Karpas-422 (cell line): ENCODE results near the gene TYW1B. TPM values are rescaled to one million over a fixed set of nuclear protein-coding genes. Genes with fewer than 3 reads are reported as not detected.
A peak's percentile ranks its signal among the peaks of the same experiment; 100 is the strongest.
"Not testable (repeated sequence)": the region's sequence is repeated elsewhere in the genome, so short reads cannot be mapped to it uniquely, and the experiment has no call there.

Source experiments
- DNase-seq: peaks from one replicate; pipeline ENCODE4 v3.0.0-alpha.2; 2015
- H2AFZ ChIP-seq: fragments of 200-600 bp; sonication (generic); 2 replicates; pipeline ENCODE4 v1.6.1; 2014; ENCODE audit warnings: antibody characterized with exemption, low read length, mixed read lengths
- H3K27ac ChIP-seq: fragments of 200-600 bp; sonication (generic); 2 replicates; pipeline ENCODE4 v1.5.1; 2014; ENCODE audit warnings: mild to moderate bottlenecking, low read length, moderate library complexity
- H3K27me3 ChIP-seq: fragments of 200-600 bp; sonication (generic); 2 replicates; pipeline ENCODE4 v1.6.1; 2014; ENCODE audit warnings: low read length, mixed read lengths
- H3K36me3 ChIP-seq: fragments of 200-600 bp; sonication (generic); 2 replicates; pipeline ENCODE4 v1.6.1; 2014; ENCODE audit warnings: low read length, mixed read lengths; ENCODE audit not compliant: insufficient read depth
- H3K4me1 ChIP-seq: fragments of 200-600 bp; sonication (generic); 2 replicates; pipeline ENCODE4 v1.6.1; 2014; ENCODE audit warnings: mild to moderate bottlenecking, low read length, mixed read lengths
- H3K4me2 ChIP-seq: fragments of 200-600 bp; sonication (generic); 2 replicates; pipeline ENCODE4 v1.6.1; 2014; ENCODE audit warnings: low read length, low read depth, mild to moderate bottlenecking; ENCODE audit not compliant: poor library complexity, severe bottlenecking
- H3K4me3 ChIP-seq: fragments of 200-600 bp; sonication (generic); 2 replicates; pipeline ENCODE4 v1.5.1; 2014; ENCODE audit warnings: mild to moderate bottlenecking, antibody characterized with exemption, low read length, mixed read lengths
- H3K79me2 ChIP-seq: fragments of 200-600 bp; sonication (generic); 2 replicates; pipeline ENCODE4 v1.6.1; 2014; ENCODE audit warnings: mild to moderate bottlenecking, low read length, mixed read lengths
- H3K9ac ChIP-seq: fragments of 200-600 bp; sonication (generic); 2 replicates; pipeline ENCODE4 v1.6.0; 2014; ENCODE audit warnings: low read length
- H3K9me2 ChIP-seq: fragments of 200-600 bp; sonication (generic), shearing (Covaris generic); replicated peaks from 2 replicates; pipeline ENCODE4 v1.6.0; 2014; ENCODE audit warnings: mild to moderate bottlenecking, low read length, moderate library complexity; ENCODE audit not compliant: insufficient read depth
- H3K9me3 ChIP-seq: fragments of 300-700, 200-600 bp; sonication (generic); 2 replicates; pipeline ENCODE4 v1.6.1; 2014; ENCODE audit warnings: low read length, mixed read lengths
- H4K20me1 ChIP-seq: fragments of 200-600 bp; sonication (generic); 2 replicates; pipeline ENCODE4 v1.6.1; 2014; ENCODE audit warnings: mild to moderate bottlenecking, antibody characterized with exemption, low read length, low read depth; ENCODE audit not compliant: insufficient read depth
- total RNA-seq: library from RNA; depleted of rRNA; stranded (reverse); fragments of >200 nt; shearing (Covaris generic); gene quantifications from 2 replicates; pipeline ENCODE4 v1.2.3, GENCODE V29; 2014; ENCODE audit warnings: low replicate concordance; rRNA removed

TYW1B gene
- 4.0 and 5.6 TPM in 2 replicates for total RNA-seq

- DNase-seq = peak; percentile 99
- not testable (repeated sequence) for H3K27me3 ChIP-seq, H3K9me2 ChIP-seq, H4K20me1 ChIP-seq, H3K9me3 ChIP-seq
- Histone ChIP-seq H3K27ac (peak within 1 kb of the TSS; percentile 66; the same call in 1 of the 2 replicates), H3K36me3 (peaks cover 14% of the 10 kb centered on the region; the same call in 1 of the 2 replicates), H3K4me1 (peaks cover 19% of the 10 kb centered on the region), H3K79me2 (peaks cover 43% of the 10 kb centered on the region), H3K9ac (peak within 1 kb of the TSS; percentile 75), H2AFZ (peak within 1 kb of the TSS; percentile 71), H3K4me3 (peak within 1 kb of the TSS; percentile 90), H3K4me2 (peak within 1 kb of the TSS; percentile 97)
These were observed at the start of gene TYW1B for GRCh38 chr7:72827839-72828591. TSS of gene TYW1B (minus strand) at chr7:72828200. CDS start at chr7:72828075, 125 bp downstream.

GRCh38 chr7:72867591-72867990 lies 39.6 kb upstream of the TYW1B start:
- not testable (repeated sequence) for H3K79me2 ChIP-seq, DNase-seq, H3K9me2 ChIP-seq, H3K27me3 ChIP-seq, H2AFZ ChIP-seq, H3K9ac ChIP-seq, H3K9me3 ChIP-seq, H4K20me1 ChIP-seq, H3K36me3 ChIP-seq, H3K4me3 ChIP-seq, H3K4me1 ChIP-seq, H3K4me2 ChIP-seq, H3K27ac ChIP-seq

- not testable (repeated sequence) for H3K4me2 ChIP-seq, H3K36me3 ChIP-seq, H3K9me2 ChIP-seq, H3K79me2 ChIP-seq, H4K20me1 ChIP-seq, H3K9ac ChIP-seq, H3K9me3 ChIP-seq, H3K27me3 ChIP-seq, DNase-seq, H2AFZ ChIP-seq, H3K27ac ChIP-seq, H3K4me1 ChIP-seq, H3K4me3 ChIP-seq
These were observed 30.9 kb upstream of the TYW1B start for GRCh38 chr7:72858846-72859400.

- not testable (repeated sequence) for DNase-seq, H3K4me2 ChIP-seq, H3K9ac ChIP-seq, H4K20me1 ChIP-seq, H3K4me3 ChIP-seq, H3K27me3 ChIP-seq, H2AFZ ChIP-seq, H3K9me2 ChIP-seq, H3K79me2 ChIP-seq, H3K4me1 ChIP-seq, H3K36me3 ChIP-seq, H3K9me3 ChIP-seq, H3K27ac ChIP-seq
These were observed 29.9 kb upstream of the TYW1B start for GRCh38 chr7:72857925-72858324.

GRCh38 chr7:72855261-72855660 lies 27.3 kb upstream of the TYW1B start:
- H3K27ac ChIP-seq, H3K9me2 ChIP-seq, H3K27me3 ChIP-seq, H3K4me1 ChIP-seq, H3K9ac ChIP-seq, H3K9me3 ChIP-seq, H3K79me2 ChIP-seq, H3K4me2 ChIP-seq, H3K4me3 ChIP-seq, DNase-seq, H4K20me1 ChIP-seq, H2AFZ ChIP-seq, H3K36me3 ChIP-seq: not testable (repeated sequence)

- H3K79me2 ChIP-seq, H3K27me3 ChIP-seq, H3K9ac ChIP-seq, H3K9me3 ChIP-seq, H3K4me3 ChIP-seq, H2AFZ ChIP-seq, H4K20me1 ChIP-seq, DNase-seq, H3K27ac ChIP-seq, H3K36me3 ChIP-seq, H3K4me2 ChIP-seq, H3K4me1 ChIP-seq, H3K9me2 ChIP-seq: not testable (repeated sequence)
These were observed 24.9 kb upstream of the TYW1B start for GRCh38 chr7:72852937-72853336.

- not testable (repeated sequence) for DNase-seq
These were observed 22.7 kb upstream of the TYW1B start for GRCh38 chr7:72850746-72851145.

GRCh38 chr7:72844146-72844545 lies 16.1 kb upstream of the TYW1B start:
- not testable (repeated sequence) for H2AFZ ChIP-seq, DNase-seq, H3K79me2 ChIP-seq, H4K20me1 ChIP-seq, H3K4me2 ChIP-seq, H3K9ac ChIP-seq, H3K27ac ChIP-seq, H3K36me3 ChIP-seq, H3K9me3 ChIP-seq, H3K4me1 ChIP-seq, H3K9me2 ChIP-seq, H3K4me3 ChIP-seq, H3K27me3 ChIP-seq

More at GRCh38 chr7:72850746-72851145, 22.7 kb upstream of the TYW1B start:
- H3K9ac ChIP-seq, H2AFZ ChIP-seq, H3K79me2 ChIP-seq, H3K4me3 ChIP-seq, H3K4me2 ChIP-seq, H3K36me3 ChIP-seq, H3K27me3 ChIP-seq, H3K9me2 ChIP-seq, H3K9me3 ChIP-seq, H3K27ac ChIP-seq, H4K20me1 ChIP-seq, H3K4me1 ChIP-seq: not testable (repeated sequence)
